Measurements from ENCODE around the gene NMNAT2.

DNA sequence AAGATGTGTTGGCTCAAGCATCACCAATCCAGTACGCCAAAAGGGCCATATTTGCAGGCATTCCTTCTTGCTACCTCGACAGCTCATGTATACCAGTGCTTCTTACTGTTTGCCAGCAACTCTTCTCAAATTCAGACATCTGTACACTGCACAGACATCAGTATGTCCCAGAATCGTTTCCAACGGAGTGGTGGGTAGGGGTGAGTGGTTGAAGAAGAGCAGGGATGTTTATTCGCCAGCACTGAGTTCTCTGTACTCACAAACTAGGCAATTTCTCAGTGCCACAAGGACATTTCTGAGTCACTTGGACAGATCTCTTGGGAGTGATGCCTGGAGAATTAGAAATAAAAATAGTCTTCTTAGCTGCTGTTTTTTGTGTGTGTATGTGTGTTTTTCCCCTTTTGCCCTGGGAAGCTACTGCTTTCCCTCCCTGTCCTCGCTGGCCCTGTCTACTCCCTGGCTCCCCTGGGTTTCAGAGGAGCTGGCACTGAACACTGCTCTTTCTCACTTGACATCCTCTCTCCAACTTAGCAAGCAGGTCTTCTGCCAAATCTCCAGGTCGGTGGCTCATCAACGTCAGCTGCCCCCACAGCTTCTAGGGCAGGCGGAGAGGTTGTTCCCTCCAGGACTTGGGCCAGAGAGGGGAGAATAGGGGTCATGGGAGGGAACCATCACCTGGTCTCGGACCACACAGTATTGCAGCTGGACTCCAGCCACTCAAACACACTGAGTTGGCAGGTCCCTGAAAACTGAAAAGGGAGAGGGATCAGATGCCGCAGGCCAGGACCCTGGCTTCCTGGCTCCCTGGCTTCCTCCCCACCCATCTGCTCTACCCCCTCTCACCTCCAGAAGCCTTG, 90.5 kb downstream of the NMNAT2 start:
- TF ChIP-seq CTCF (IDR thresholded peaks at IDR 0.05) (no peak), HMGA2 (CRISPR knock-in tag; IDR thresholded peaks at IDR 0.05) (no peak), E2F1 (CRISPR knock-in tag; IDR thresholded peaks at IDR 0.05) (no peak), USF1 (CRISPR knock-in tag; IDR thresholded peaks at IDR 0.05) (no peak), RORB (CRISPR knock-in tag; IDR thresholded peaks at IDR 0.05) (no peak), ZNF512 (CRISPR knock-in tag; IDR thresholded peaks at IDR 0.05; ENCODE audit: borderline replicate concordance) (no peak), MYBL2 (CRISPR knock-in tag; IDR thresholded peaks at IDR 0.05) (no peak), ZNF281 (CRISPR knock-in tag; IDR thresholded peaks at IDR 0.05) (no peak), NR1H2 (CRISPR knock-in tag; IDR thresholded peaks at IDR 0.05) (no peak)
- TF ChIP-seq, protein P1, sequence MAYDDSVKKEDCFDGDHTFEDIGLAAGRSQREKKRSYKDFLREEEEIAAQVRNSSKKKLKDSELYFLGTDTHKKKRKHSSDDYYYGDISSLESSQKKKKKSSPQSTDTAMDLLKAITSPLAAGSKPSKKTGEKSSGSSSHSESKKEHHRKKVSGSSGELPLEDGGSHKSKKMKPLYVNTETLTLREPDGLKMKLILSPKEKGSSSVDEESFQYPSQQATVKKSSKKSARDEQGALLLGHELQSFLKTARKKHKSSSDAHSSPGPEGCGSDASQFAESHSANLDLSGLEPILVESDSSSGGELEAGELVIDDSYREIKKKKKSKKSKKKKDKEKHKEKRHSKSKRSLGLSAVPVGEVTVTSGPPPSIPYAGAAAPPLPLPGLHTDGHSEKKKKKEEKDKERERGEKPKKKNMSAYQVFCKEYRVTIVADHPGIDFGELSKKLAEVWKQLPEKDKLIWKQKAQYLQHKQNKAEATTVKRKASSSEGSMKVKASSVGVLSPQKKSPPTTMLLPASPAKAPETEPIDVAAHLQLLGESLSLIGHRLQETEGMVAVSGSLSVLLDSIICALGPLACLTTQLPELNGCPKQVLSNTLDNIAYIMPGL (CRISPR knock-in tag; IDR thresholded peaks at IDR 0.05), result no peak
- TF ChIP-seq, protein P2, sequence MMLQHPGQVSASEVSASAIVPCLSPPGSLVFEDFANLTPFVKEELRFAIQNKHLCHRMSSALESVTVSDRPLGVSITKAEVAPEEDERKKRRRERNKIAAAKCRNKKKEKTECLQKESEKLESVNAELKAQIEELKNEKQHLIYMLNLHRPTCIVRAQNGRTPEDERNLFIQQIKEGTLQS (CRISPR knock-in tag; conservative IDR thresholded peaks at IDR 0.05), result no peak
